K562 (cell line): ENCODE measurements around the gene SPATA20. TPM values are rescaled to one million over a fixed set of nuclear protein-coding genes. Genes with fewer than 3 reads are reported as not detected.
A peak's percentile ranks its signal among the peaks of the same experiment; 100 is the strongest.

ENCODE experiments used
- CBX1 ChIP-seq: sonication (generic); IDR thresholded peaks from 2 replicates; pipeline ENCODE4 v1.6.1; 2016; ENCODE audit warnings: antibody characterized with exemption, low read depth, mild to moderate bottlenecking
- CHD7 ChIP-seq: fragments of 200-600 bp; sonication (generic); IDR thresholded peaks from one replicate; pipeline ENCODE4 v1.6.1; 2012; ENCODE audit warnings: mild to moderate bottlenecking, low read depth, low read length, inconsistent platforms
- STAG1 ChIP-seq: sonication (generic); formaldehyde crosslinking; IDR thresholded peaks from 2 replicates; pipeline ENCODE4 v1.5.0; 2020; ENCODE audit warnings: missing genetic modification reagents, borderline replicate concordance
- ZNF407 ChIP-seq: fragments of 450-650 bp; IDR thresholded peaks from 2 replicates; pipeline ENCODE4 v1.6.1; 2016; ENCODE audit warnings: low read depth
- ZNF511 ChIP-seq: sonication (generic); formaldehyde crosslinking; IDR thresholded peaks from 2 replicates; pipeline ENCODE4 v1.8.0; 2022; ENCODE audit warnings: mild to moderate bottlenecking, missing genetic modification reagents
- ZNF778 ChIP-seq: fragments of 450-650 bp; formaldehyde crosslinking; IDR thresholded peaks from 2 replicates; pipeline ENCODE4 v1.4.0; 2020; ENCODE audit warnings: mild to moderate bottlenecking, moderate library complexity
- polyA plus RNA-seq, 8 experiments: library from polyadenylated mRNA; depleted of rRNA in 4 of 8; stranded (reverse) in 5 of 8; unstranded in 3 of 8; fragments of >200 nt; fragmentation: Nextera tagmentation in 2 of 8; fragmentation: Illumina TruSeq in 1 of 8; extraction: Ambion mirVana in 2 of 8; extraction: Trizol in 1 of 8; gene quantifications; 2 replicates each; pipeline versions ENCODE4 v1.2.1 to v1.2.3, GENCODE V29; 2011 to 2014; ENCODE audit warnings: inconsistent platforms in 1 of 8, missing spikeins in 1 of 8
- total RNA-seq, 7 experiments: library from RNA; depleted of rRNA in 6 of 7; stranded (reverse); fragments of >200 nt in 6 of 7; fragmentation: Illumina TruSeq in 2 of 7; extraction: Trizol in 2 of 7; gene quantifications; 2 replicates each; pipeline versions ENCODE4 v1.2.1 to v1.2.3, GENCODE V29; 2011 to 2021; ENCODE audit warnings: low replicate concordance in 1 of 7

Gene SPATA20
- total and polyA plus RNA-seq, 9 of the 15 experiments (the other 6 are each of a cell fraction or from before 2014, with no cell fraction given) = 0.08 to 4.0 (median 1.5) TPM

GRCh38 chr17:50547035-50547735 is at the start of gene SPATA20 (continued):
- TF ChIP-seq CHD7 (no peak), ZNF511 (CRISPR knock-in tag) (0 out of 2 replicates have a peak, but pooled peaks have one; percentile 42), STAG1 (CRISPR knock-in tag) (peak; percentile 94; the same call in 1 of the 2 replicates), ZNF407 (peak; percentile 71; the same call in 1 of the 2 replicates), CBX1 (no peak), ZNF778 (CRISPR knock-in tag) (no peak)
